Measurements from ENCODE around the gene NOS1AP.
"Not testable (repeated sequence)": the region's sequence is repeated elsewhere in the genome, so short reads cannot be mapped to it uniquely, and the experiment has no call there.

The NOS1AP gene

DNA sequence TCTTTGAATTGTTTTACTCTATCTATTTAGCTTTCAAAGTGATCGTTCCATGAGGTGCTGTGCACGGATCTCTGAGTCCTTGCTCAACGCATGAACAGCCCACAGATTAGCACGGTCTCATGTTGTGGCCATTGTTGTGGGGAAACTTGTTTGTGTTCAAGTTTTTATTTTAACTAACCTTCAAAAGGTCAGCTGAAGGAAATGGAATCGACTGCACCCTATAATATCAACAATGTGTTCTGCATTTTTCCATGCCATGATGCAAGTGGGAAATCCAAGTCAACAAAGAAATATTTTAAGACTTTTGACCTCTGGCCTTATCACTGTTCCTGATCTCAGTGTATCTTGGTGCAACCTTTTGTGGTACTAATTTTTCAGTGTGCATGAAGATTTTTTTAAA, 336.3 kb downstream of the NOS1AP start:
- no peak for DNase-seq (ENCODE audit: low read depth in 2 of 2)

DNA sequence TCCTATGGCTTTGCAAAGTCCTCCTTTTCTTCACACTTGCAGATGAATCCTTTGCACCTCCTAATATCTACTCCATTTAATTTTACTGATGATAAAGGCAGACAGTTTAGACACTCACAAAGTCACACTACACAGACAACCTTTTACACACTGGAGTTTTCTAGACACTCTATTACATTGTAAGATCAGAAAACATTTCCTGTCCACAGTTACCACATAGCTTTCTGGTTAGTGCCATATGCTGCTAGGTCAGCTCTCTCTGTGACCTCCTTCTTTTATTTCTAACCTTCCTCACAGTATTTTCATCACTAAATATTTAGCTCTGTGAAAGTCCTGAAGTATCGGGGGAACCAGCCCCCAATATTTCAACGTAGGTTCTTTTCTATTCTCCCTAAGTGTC, 337.3 kb downstream of the NOS1AP start:
- no peak for DNase-seq (ENCODE audit: low read depth in 2 of 2)

DNA sequence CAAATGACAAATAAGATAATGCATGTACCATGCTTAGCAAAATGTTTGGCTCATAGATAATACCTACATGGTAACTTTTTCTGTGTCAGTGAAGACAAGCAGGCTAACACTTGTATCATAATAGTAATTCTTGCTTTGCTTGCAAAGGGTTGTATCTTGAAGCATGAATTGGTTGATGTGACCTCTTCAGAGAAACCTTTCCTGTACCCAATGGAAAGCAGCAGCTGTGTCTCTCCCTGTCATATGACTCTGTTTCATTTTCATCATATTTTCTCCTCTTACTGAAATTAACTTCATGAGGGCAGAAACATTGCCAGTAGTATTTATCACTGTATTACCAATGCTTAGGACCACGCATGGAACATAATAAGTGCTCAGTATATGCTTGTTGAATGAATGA, 338.0 kb downstream of the NOS1AP start:
- no peak for DNase-seq (ENCODE audit: low read depth in 2 of 2)

DNA sequence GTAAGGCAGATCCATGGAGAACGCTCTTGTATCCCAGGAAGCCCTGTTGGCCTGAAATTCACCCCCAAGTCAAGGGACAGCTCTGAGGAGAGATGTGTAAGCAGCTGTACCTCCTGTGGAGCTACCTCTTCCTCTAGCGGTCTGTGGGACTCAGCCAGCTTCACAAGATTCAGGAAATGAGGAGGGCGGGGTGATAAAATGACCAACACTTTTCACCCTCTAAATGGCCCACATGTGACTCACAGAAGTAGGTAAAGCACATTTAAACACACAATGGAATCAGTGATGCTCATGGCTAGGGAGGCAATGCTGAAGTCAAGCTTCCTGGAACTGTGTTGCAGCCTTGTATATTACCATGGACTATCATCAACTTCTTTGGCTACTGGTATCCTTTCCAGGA, 342.5 kb downstream of the NOS1AP start, which contains the start of gene SH2D1B:
Gene SH2D1B, minus strand, starts transcription at position 135 of the 400 bp plus-strand sequence. Its CDS starts 120 bp downstream, at position 15.
- DNase-seq (ENCODE audit: low read depth in 2 of 2), result no peak

DNA sequence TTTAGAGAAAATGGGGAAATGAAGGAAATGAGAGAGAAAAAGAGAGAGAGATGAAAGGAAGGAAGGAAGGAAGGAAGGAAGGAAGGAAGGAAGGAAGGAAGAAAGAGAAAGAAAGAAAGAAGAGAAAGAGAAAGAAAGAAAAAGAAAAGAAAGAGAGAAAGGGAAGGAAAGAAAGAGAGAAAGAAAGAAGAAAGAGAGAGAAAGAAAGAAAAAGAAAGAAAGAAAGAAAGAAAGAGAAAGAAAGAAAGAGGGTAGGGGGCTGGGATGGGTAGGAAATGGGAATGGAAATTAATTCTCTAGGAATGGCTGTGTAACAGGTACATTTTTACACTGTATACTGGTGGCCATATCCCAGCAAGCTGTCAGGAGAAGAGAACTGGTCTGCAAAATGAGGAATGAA, 346.7 kb downstream of the NOS1AP start:
- no peak for DNase-seq (ENCODE audit: low read depth in 2 of 2)

DNA sequence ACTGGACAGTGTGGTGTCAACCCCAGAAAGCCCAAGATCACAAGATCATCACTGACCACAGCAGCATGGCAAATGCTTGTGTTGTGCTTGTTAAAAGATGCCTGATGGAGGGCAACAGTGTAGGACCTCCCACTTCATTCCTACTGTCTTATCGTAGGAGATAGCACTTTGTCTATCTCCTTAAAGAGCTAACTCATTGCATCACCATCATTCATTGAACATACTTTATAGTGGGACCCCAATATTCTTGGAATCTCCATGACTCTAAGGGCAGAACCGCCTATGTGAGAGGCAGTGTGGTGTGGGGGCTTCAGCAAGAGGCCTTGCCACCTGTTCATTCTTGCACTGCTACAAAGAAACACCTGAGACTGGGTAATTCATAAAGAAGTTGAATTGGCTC, 347.4 kb downstream of the NOS1AP start:
- no peak for DNase-seq (ENCODE audit: low read depth in 2 of 2)

DNA sequence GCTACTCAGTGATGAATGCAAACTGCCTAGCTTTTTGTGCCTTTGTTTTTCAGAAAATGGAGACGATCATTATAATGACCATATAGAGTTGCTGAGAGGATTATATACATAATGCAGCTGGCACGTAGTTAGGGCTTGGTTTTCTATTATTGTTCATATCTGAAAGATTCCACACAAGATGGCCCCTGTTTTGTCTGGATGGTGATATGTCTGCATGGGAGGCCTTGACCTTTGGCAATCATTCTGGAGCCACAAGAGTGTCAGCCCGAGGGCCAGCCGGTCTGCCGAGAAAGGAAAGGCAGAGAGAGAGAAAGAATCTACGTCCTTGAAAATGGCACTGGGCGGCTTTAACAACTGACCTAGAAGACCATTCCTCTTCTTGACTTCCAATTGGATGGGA, 348.2 kb downstream of the NOS1AP start:
- DNase-seq (ENCODE audit: low read depth in 2 of 2), result no peak

DNA sequence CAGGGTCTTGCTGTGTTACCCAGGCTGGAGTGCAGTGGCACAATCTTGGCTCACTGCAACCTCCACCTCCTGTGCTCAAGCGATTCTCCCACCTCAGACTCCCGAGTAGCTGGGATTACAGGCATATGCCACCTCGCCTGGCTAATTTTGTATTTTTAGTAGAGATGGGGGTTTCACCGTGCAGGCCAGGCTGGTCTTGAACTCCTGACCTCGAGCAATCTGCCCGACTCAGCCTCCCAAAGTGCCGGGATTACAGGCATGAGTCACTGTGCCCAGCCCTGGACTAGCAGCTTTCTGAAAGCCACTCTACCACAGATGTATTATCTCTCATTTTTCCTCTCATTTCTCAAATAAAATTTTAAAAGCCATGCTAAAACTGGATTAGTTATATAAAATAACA, 349.1 kb downstream of the NOS1AP start:
- DNase-seq (ENCODE audit: low read depth in 2 of 2), result not testable (repeated sequence)

DNA sequence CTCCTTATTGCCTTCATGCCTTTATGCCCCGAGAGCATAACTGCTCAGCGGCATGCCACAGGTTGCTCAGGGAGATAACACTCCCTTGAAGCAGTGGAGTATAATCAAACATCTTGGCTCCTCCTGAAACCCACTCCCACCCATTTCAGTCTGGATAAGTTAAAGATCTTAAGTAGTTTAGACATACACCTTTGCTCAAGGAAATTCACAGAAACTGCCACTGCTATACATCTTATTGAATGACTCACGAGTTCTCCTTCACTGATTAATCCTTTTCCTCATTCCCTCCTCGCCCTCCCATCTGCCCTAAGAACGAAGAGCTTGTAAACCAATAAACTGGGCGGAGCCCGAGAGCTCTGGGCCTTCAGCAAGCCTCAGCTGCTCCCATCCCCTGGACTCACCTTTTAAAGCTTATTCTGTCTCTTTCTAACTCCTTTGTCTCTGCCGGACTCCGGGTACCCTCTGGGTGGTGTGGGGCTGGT, 350.0 kb downstream of the NOS1AP start:
- DNase-seq (ENCODE audit: low read depth in 2 of 2), result not testable (repeated sequence)
